ENCODE results near the gene WWOX.

The WWOX gene

DNA sequence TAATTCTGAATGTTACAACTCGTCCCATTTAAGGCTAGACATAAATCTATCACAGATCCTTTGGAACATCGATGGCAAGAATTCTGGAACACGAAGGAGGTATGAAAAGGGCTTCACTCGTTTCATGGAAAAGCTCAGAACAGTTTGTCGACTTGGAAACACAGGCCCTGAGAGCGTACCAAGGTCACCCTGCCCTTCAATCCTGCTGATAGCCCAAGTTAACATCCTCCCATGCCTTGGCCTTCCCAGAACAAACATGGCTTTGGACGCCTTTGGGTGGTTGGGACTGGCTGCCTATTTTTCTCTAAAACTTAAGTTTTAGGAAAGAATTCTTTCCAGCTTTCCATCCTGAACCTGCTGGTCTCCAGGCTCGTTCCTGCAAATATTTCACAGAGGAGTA, 1105.0 kb downstream of the WWOX start:
- no peak for TF ChIP-seq CTCF (IDR thresholded peaks at IDR 0.05; ENCODE audit: low read depth, low read length)

DNA sequence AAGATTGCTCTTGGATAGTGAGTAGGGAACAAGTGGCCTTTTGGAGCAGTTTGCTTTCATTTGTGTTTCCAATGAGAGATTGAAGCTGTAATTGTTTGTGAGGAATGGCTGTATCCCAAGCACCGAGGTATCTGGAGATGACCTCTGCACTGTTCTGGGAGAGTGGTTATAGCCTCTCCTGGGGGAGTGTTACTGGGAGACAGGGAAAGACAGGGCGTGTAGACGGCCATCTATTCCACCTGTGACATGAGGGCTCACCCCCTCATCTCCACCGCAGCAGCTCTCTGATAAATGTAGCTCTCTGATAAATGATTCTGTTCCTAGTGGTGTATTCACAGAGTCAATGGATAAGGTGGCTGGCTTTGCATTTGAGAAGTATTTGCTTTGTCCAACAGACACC, 1107.4 kb downstream of the WWOX start:
- no peak for TF ChIP-seq CTCF (IDR thresholded peaks at IDR 0.05; ENCODE audit: low read depth, low read length)
- no peak for DNase-seq (ENCODE audit: extremely low read depth, low read depth)

More for the DNA sequence above, 1105.0 kb downstream of the WWOX start:
- DNase-seq (ENCODE audit: extremely low read depth, low read depth): no peak

- DNase-seq (ENCODE audit: extremely low read depth, low read depth): no peak
These were observed 1109.9 kb downstream of the WWOX start for GRCh38 chr16:79209308-79209707.

DNA sequence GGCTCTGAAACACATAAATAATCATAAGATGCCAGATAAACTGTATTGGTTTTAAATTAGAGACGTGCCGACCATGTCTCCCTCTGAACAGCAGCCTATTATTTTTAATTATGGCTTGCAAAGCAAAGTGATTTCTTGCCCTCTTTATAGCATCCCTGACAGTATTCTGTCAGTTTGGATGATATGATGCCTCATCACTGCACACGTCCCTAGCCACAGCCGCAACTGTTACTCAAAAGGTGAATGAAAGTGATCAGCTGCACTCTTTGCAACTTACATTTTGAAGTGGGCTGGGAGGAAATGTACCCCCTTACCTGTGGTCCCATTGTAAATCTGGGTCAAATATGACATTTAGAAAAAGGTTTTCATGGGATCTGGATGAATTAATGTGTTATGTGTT, 1111.2 kb downstream of the WWOX start:
- no peak for TF ChIP-seq CTCF (IDR thresholded peaks at IDR 0.05; ENCODE audit: low read depth, low read length)
- DNase-seq (ENCODE audit: extremely low read depth, low read depth): no peak

More at GRCh38 chr16:79209308-79209707, 1109.9 kb downstream of the WWOX start:
- TF ChIP-seq CTCF (IDR thresholded peaks at IDR 0.05; ENCODE audit: low read depth, low read length): no peak

DNA sequence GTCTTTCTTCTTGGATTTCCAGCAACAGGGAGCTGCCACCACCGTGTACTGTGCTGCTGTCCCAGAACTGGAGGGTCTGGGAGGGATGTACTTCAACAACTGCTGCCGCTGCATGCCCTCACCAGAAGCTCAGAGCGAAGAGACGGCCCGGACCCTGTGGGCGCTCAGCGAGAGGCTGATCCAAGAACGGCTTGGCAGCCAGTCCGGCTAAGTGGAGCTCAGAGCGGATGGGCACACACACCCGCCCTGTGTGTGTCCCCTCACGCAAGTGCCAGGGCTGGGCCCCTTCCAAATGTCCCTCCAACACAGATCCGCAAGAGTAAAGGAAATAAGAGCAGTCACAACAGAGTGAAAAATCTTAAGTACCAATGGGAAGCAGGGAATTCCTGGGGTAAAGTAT, 1112.1 kb downstream of the WWOX start:
- no peak for TF ChIP-seq CTCF (IDR thresholded peaks at IDR 0.05; ENCODE audit: low read depth, low read length)
- DNase-seq (ENCODE audit: extremely low read depth, low read depth): no peak

DNA sequence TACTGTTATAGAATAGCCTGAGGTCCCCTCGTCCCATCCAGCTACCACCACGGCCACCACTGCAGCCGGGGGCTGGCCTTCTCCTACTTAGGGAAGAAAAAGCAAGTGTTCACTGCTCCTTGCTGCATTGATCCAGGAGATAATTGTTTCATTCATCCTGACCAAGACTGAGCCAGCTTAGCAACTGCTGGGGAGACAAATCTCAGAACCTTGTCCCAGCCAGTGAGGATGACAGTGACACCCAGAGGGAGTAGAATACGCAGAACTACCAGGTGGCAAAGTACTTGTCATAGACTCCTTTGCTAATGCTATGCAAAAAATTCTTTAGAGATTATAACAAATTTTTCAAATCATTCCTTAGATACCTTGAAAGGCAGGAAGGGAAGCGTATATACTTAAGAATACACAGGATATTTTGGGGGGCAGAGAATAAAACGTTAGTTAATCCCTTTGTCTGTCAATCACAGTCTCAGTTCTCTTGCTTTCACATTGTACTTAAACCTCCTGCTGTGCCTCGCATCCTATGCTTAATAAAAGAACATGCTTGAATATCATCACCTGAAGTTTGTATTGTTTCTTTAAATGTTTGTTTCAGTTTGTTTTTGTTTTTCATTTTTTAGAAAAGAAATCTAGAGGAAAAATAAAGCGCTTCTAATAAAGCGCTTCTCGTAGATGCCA, 1112.8 kb downstream of the WWOX start:
- no peak for TF ChIP-seq CTCF (IDR thresholded peaks at IDR 0.05; ENCODE audit: low read depth, low read length)

GRCh38 chr16:79213214-79213613, 1113.8 kb downstream of the WWOX start:
- no peak for TF ChIP-seq CTCF (IDR thresholded peaks at IDR 0.05; ENCODE audit: low read depth, low read length)
- no peak for DNase-seq (ENCODE audit: extremely low read depth, low read depth)

More for the DNA sequence above, 1112.8 kb downstream of the WWOX start:
- DNase-seq (ENCODE audit: extremely low read depth, low read depth): no peak
